HAP-1 (cell line): Measurements from ENCODE around the gene FUT6.
A peak's percentile ranks its signal among the peaks of the same experiment; 100 is the strongest.
"Not testable (repeated sequence)": the region's sequence is repeated elsewhere in the genome, so short reads cannot be mapped to it uniquely, and the experiment has no call there.

Experiments used
- DNase-seq, 2 experiments: peaks; one replicate each; pipeline ENCODE4 v3.0.0-alpha.2; 2016 to 2020; ENCODE audit warnings: low spot score in 2 of 2
- H3K27me3 ChIP-seq: fragments of 250-450 bp; sonication (Bioruptor Pico); 2 replicates; pipeline ENCODE4 v1.5.1; 2020; ENCODE audit warnings: low read depth, mild to moderate bottlenecking, moderate library complexity
- H3K36me3 ChIP-seq: fragments of 250-450 bp; sonication (Bioruptor Pico); replicated peaks from 2 replicates; pipeline ENCODE4 v1.5.1; 2020; ENCODE audit warnings: mild to moderate bottlenecking
- H3K4me1 ChIP-seq: fragments of 250-450 bp; sonication (Bioruptor Pico); 2 replicates; pipeline ENCODE4 v1.5.1; 2020; ENCODE audit warnings: mild to moderate bottlenecking
- H3K4me3 ChIP-seq: fragments of 250-450 bp; sonication (Bioruptor Pico); 2 replicates; pipeline ENCODE4 v1.5.1; 2020; ENCODE audit warnings: mild to moderate bottlenecking, moderate library complexity
- H3K9me3 ChIP-seq: fragments of 250-450 bp; sonication (Bioruptor Pico); 2 replicates; pipeline ENCODE4 v1.5.1; 2020; ENCODE audit warnings: mild to moderate bottlenecking, moderate library complexity
- in situ Hi-C: fragments of 300-500 bp; cut with MboI; formaldehyde crosslinking; loops from 3 replicates; pipeline ENCODE4 v1.14.3; 2020; ENCODE audit warnings: low sequenced_read_pairs, inconsistent platforms, mixed read lengths

FUT6 gene, protein sequence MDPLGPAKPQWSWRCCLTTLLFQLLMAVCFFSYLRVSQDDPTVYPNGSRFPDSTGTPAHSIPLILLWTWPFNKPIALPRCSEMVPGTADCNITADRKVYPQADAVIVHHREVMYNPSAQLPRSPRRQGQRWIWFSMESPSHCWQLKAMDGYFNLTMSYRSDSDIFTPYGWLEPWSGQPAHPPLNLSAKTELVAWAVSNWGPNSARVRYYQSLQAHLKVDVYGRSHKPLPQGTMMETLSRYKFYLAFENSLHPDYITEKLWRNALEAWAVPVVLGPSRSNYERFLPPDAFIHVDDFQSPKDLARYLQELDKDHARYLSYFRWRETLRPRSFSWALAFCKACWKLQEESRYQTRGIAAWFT

GRCh38 chr19:5839065-5840017 is at the start of gene FUT6:
TSS of gene FUT6 (minus strand) at chr19:5839702. CDS start at chr19:5832567, 7,135 bp downstream.
- Histone ChIP-seq H3K9me3 (no peaks in the 10 kb centered on the region), H3K27me3 (0 out of 2 replicates have a peak, but pooled peaks cover 7% of the 10 kb centered on the region), H3K4me1 (no peaks in the 10 kb centered on the region), H3K36me3 (no peaks in the 10 kb centered on the region), H3K4me3 (no peak within 1 kb of the TSS)
- no peak for DNase-seq
- in situ Hi-C loops: no loop called here

DNA sequence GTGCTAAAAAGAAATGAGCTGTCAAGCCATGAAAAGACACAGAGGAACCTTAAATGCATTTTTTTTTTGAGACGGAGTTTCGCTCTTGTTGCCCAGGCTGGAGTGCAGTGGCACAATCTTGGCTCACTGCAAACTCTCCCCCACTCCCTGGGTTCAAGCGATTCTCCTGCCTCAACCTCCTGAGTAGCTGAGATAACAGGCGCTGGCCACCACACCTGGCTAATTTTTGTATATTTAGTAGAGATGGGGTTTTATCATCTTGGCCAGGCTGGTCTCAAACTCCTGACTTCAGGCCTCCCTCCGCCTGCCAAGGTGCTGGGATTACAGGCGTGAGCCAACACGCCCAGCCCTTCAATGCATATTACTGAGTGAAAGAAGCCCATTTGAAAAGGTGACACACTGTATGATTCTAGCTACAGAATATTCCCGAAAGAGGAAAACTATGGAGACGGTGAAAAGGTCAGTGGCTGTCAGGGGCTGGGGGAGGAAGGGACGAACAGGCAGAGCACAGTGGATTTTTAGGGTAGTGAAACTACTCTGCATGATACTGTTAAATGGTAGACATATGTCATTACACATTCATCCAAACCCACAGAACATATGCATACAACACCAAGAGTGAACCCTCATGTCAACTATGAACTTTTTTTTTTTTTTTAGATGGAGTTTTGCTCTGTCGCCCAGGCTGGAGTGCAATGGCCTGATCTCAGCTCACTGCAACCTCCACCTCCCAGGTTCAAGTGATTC is 44.7 kb upstream of the FUT6 start:
- DNase-seq, in situ Hi-C loops, H3K4me1 ChIP-seq, H3K9me3 ChIP-seq, H3K36me3 ChIP-seq, H3K27me3 ChIP-seq, H3K4me3 ChIP-seq: not testable (repeated sequence)

DNA sequence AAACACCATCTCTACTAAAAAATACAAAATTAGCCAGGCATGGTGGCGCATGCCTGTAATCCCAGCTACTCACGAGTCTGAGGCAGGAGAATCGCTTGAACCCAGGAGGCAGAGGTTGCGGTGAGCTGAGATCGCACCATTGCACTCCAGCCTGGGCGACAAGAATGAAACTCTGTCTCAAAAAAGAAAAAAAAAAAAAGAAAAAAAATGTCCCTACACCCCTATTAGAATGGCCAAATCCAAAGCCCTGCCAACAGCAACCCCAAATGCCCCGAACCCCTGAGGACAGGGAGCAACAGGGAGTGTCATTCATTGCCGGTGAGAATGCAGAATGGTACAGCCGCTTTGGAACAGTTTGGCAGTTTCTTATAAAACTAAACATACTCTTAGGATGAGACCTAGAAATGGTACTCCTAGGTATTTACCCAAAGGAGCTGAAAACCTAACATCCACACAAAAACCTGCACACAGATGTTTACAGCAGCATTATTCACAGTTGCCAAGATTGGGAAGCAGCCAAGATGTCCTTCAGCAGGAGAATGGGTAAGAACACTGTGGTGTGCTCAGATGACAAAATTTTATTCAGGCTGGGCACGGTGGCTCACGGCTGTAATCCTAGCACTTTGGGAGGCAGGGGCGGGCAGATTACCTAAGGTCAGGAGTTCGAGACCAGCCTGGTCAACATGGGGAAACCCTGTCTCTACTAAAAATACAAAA is 43.8 kb upstream of the FUT6 start:
- H3K4me3 ChIP-seq, H3K4me1 ChIP-seq, H3K9me3 ChIP-seq, DNase-seq, H3K27me3 ChIP-seq, H3K36me3 ChIP-seq, in situ Hi-C loops: not testable (repeated sequence)

DNA sequence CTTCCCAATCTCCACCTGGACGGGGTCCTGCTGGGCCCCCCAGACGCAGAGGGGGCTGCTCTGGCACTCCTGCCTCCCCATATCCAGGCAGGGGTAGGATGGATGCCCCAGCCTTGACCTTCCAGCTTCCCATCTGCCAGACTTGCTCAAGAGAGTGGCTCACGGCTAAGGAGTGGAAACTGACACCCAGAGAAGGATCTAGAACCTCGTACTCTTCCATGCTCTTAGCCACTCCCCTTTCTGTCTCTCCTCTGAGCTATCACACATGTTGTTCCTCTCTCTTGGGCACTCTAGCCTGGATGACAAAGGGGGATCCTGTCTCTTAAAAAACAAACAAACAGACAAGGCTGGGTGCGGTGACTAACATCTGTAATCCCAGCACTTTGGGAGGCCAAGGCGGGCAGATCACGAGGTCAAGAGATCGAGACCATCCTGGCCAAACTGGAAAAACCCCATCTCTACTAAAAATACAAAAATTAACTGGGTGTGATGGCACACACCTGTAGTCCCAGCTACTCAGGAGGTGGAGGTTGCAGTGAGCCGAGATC is 43.0 kb upstream of the FUT6 start:
- in situ Hi-C loops: no loop called here
- Histone ChIP-seq H3K4me3 (no peak overlapping the region), H3K9me3 (no peaks in the 10 kb centered on the region), H3K4me1 (peaks cover 7% of the 10 kb centered on the region), H3K27me3 (no peaks in the 10 kb centered on the region), H3K36me3 (no peaks in the 10 kb centered on the region)
- no peak for DNase-seq

DNA sequence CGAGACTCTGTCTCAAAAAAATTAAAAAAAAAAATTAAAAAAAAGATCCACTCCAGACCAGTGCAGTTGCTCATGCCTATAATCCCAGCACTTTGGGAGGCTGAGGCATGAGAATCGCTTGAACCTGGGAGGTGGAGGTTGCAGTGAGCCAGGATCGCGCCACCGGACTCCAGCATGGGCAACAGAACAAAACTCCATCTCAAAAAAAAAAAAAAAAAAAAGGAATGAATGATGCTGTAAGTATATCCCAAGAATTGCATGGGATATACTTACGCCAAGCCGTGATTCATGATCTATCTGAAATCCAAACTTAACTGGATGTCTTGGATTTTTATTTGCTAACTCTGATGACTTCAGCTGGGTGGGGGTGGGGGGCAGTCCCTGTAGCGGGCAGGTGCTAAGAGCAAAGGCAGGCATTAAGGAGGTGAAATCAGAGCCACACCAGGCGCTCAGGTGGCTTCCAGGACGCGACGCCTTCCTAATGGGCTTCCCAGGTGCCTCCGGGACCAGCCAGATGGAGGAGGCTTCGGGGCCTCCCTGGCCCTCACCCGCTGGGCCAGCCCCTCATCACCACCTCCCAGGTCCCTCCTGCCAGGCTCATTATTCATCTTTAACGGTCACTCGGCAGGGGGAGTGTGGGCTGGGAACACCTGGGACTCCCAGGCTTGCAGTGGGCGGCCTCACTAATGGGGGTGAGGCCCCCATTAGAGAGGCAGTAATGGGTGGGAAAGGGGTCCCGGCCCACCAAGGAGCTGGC is 42.2 kb upstream of the FUT6 start:
- peaks cover 9% of the 10 kb centered on the region for H3K4me1 ChIP-seq
- in situ Hi-C loops: no loop called here
- no peak for DNase-seq
- H3K27me3 ChIP-seq: no peaks in the 10 kb centered on the region
- H3K4me3 ChIP-seq: no peak overlapping the region
- H3K36me3 ChIP-seq: no peaks in the 10 kb centered on the region
- H3K9me3 ChIP-seq: no peaks in the 10 kb centered on the region

DNA sequence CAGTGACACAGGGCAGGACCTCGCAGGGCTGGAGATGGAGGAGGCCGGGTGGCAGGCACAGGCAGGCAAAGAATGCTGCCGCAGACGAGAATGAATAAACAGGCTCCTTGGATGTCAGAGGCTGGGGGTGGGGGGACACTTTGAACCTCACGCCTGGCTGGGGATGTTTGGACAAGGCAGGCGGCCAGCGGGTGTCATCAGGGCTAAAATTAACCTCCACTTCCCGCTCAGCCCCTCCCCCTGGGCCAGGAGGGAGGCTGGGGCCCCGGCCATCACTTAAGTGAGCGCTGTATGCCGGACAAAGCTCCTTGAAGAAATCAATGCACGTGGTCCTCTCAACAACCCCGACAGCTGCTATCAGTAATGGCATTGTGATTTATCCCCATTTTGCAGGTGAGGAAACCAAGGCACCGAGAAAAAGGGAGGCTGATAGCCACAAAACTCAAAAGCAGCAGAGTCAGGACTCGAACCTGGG is 41.1 kb upstream of the FUT6 start:
- H3K4me3 ChIP-seq: no peak overlapping the region
- no peak for DNase-seq
- H3K36me3 ChIP-seq: no peaks in the 10 kb centered on the region
- H3K9me3 ChIP-seq: no peaks in the 10 kb centered on the region
- no peaks in the 10 kb centered on the region for H3K27me3 ChIP-seq
- in situ Hi-C loops: no loop called here
- H3K4me1 ChIP-seq: peaks cover 9% of the 10 kb centered on the region

GRCh38 chr19:5880196-5880595 is 40.7 kb upstream of the FUT6 start:
- no peak for DNase-seq
- Histone ChIP-seq H3K4me1 (peaks cover 9% of the 10 kb centered on the region), H3K27me3 (no peaks in the 10 kb centered on the region), H3K36me3 (no peaks in the 10 kb centered on the region), H3K4me3 (no peak overlapping the region), H3K9me3 (no peaks in the 10 kb centered on the region)
- in situ Hi-C loops: no loop called here

DNA sequence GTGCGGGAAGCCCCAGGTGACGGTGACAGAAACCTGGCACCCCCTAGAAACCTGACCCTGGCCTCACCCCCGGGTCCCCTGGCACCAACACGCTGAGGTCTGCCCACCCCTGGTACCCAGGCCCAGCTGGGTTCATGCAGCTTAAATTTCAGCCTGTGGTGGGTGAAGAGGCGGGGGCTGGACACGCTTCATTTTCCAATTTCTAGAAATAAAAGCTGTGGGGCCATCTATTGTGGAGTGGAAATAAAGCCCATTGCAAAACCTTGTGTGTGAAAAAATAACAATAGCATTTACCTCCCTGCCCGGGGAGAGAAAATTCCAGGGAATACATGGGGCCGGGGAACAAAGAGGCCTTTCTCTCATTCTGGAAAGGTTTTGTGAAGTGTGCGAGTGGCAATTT is 38.4 kb upstream of the FUT6 start:
- H3K9me3 ChIP-seq: no peaks in the 10 kb centered on the region
- peaks cover 9% of the 10 kb centered on the region for H3K4me1 ChIP-seq
- H3K36me3 ChIP-seq: no peaks in the 10 kb centered on the region
- in situ Hi-C loops: no loop called here
- H3K4me3 ChIP-seq: no peak overlapping the region
- DNase-seq: peak; percentile 67 to 77
- H3K27me3 ChIP-seq: no peaks in the 10 kb centered on the region

DNA sequence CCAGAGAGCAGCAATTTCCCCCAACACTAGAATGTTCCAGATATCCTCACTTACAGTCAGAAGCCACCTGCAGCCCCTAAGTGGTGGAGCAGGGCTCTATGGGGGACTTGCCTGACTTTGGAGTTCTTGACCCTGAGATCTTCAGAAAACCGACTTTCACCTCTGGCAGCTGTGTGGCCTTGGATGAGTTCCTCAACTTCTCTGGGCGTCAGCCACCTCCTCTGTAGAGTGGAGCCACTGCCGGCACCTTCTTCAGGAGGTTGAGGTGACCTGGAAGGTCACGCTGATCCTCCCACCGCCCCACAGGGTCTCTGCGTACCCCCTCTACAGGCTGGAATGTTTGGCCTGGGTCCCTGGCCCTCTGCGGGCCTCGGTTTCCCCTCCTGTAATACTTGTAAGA is 37.9 kb upstream of the FUT6 start:
- H3K4me3 ChIP-seq: no peak overlapping the region
- no peaks in the 10 kb centered on the region for H3K27me3 ChIP-seq
- in situ Hi-C loops: no loop called here
- no peak for DNase-seq
- peaks cover 9% of the 10 kb centered on the region for H3K4me1 ChIP-seq
- H3K36me3 ChIP-seq: no peaks in the 10 kb centered on the region
- no peaks in the 10 kb centered on the region for H3K9me3 ChIP-seq

DNA sequence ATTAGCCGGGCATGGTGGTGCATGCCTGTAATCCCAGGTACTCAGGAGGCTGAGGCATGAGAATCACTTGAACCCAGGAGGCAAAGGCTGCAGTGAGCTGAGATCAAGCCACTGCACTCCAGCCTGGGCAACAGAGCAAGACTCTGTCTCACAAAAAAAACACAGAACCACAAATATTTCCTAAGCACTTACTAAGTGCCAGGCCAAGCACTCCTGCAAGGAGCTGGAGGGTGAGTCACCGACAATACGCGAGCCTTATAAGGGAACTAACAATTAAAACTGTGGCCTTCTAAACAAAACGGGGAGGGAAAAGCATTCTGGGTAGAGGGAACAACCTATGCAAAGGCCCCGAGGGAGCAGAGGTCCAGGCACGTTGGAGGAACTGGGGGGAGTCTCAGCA is 35.0 kb upstream of the FUT6 start:
- DNase-seq, H3K9me3 ChIP-seq, in situ Hi-C loops, H3K27me3 ChIP-seq, H3K36me3 ChIP-seq, H3K4me1 ChIP-seq, H3K4me3 ChIP-seq: not testable (repeated sequence)

- Histone ChIP-seq H3K36me3 (no peaks in the 10 kb centered on the region), H3K4me1 (peaks cover 9% of the 10 kb centered on the region), H3K27me3 (no peaks in the 10 kb centered on the region), H3K9me3 (no peaks in the 10 kb centered on the region), H3K4me3 (no peak overlapping the region)
- in situ Hi-C loops: no loop called here
- no peak for DNase-seq
Observed at GRCh38 chr19:5873617-5874199, 34.2 kb upstream of the FUT6 start.

DNA sequence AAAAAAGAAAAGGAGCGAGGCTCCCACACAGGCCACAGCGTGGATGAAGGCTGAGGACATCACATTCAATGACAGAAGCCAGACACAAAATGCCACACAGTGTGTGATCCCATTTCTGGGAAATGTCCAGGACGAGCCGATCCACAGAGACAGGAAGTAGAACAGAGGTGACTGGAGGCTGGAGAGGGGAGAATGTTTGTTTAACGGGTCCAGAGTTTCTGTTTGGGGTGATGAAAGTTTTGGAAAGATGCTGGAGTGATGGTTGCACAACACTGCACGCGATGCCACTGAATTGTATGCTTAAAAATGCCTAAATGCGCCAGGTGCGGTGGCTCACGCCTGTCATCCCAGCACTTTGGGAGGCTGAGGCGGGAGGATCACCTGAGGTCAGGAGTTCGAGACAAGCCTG is 31.5 kb upstream of the FUT6 start:
- H3K27me3 ChIP-seq: no peaks in the 10 kb centered on the region
- no peaks in the 10 kb centered on the region for H3K4me1 ChIP-seq
- no peaks in the 10 kb centered on the region for H3K9me3 ChIP-seq
- DNase-seq: no peak
- in situ Hi-C loops: no loop called here
- H3K4me3 ChIP-seq: no peak overlapping the region
- no peaks in the 10 kb centered on the region for H3K36me3 ChIP-seq
